ENCODE results near the gene PGS1. TPM values are rescaled to one million over a fixed set of nuclear protein-coding genes. Genes with fewer than 3 reads are reported as not detected.
"Not testable (repeated sequence)": the region's sequence is repeated elsewhere in the genome, so short reads cannot be mapped to it uniquely, and the experiment has no call there.

The PGS1 gene
- 47.3 and 48.7 TPM in 2 replicates for total RNA-seq (2014; rRNA removed; shearing (Covaris generic); ENCODE audit: low replicate concordance)

GRCh38 chr17:78378225-78379130 is at the start of gene PGS1:
TSS of gene PGS1 (plus strand) at chr17:78378649. CDS start at chr17:78378666, 17 bp downstream.
- peaks cover 14% of the 10 kb centered on the region for H3K36me3 ChIP-seq
- no peaks in the 10 kb centered on the region for H3K27me3 ChIP-seq
- H3K4me3 ChIP-seq = peak within 1 kb of the TSS; percentile 95
- DNase-seq = peak; percentile 82
- no peaks in the 10 kb centered on the region for H3K9me3 ChIP-seq

- H3K4me3 ChIP-seq = no peak overlapping the region
- H3K27me3 ChIP-seq = no peaks in the 10 kb centered on the region
- no peaks in the 10 kb centered on the region for H3K36me3 ChIP-seq
- DNase-seq = peak; percentile 97
- no peaks in the 10 kb centered on the region for H3K9me3 ChIP-seq
These were observed 49.0 kb upstream of the PGS1 start for GRCh38 chr17:78329263-78330059.

- DNase-seq = peak; percentile 99
- no peaks in the 10 kb centered on the region for H3K9me3 ChIP-seq
These were observed 47.8 kb upstream of the PGS1 start for GRCh38 chr17:78330570-78331224.

GRCh38 chr17:78331355-78331754 is 47.1 kb upstream of the PGS1 start:
- not testable (repeated sequence) for H3K4me3 ChIP-seq, DNase-seq, H3K9me3 ChIP-seq, H3K27me3 ChIP-seq, H3K36me3 ChIP-seq

More at GRCh38 chr17:78330570-78331224, 47.8 kb upstream of the PGS1 start:
- Histone ChIP-seq H3K36me3 (no peaks in the 10 kb centered on the region), H3K4me3 (no peak overlapping the region), H3K27me3 (no peaks in the 10 kb centered on the region)

GRCh38 chr17:78332991-78333390 is 45.5 kb upstream of the PGS1 start:
- no peak for DNase-seq
- H3K27me3 ChIP-seq = no peaks in the 10 kb centered on the region
- H3K9me3 ChIP-seq = no peaks in the 10 kb centered on the region
- no peak overlapping the region for H3K4me3 ChIP-seq
- no peaks in the 10 kb centered on the region for H3K36me3 ChIP-seq

GRCh38 chr17:78335209-78335608 is 43.2 kb upstream of the PGS1 start:
- Histone ChIP-seq H3K36me3 (no peaks in the 10 kb centered on the region), H3K4me3 (no peak overlapping the region), H3K9me3 (no peaks in the 10 kb centered on the region), H3K27me3 (no peaks in the 10 kb centered on the region)
- no peak for DNase-seq

GRCh38 chr17:78337244-78338109 is 41.0 kb upstream of the PGS1 start:
- no peaks in the 10 kb centered on the region for H3K36me3 ChIP-seq
- no peak for DNase-seq
- H3K9me3 ChIP-seq = no peaks in the 10 kb centered on the region
- H3K4me3 ChIP-seq = no peak overlapping the region
- H3K27me3 ChIP-seq = no peaks in the 10 kb centered on the region

- H3K9me3 ChIP-seq = no peaks in the 10 kb centered on the region
- no peaks in the 10 kb centered on the region for H3K36me3 ChIP-seq
- no peaks in the 10 kb centered on the region for H3K27me3 ChIP-seq
- H3K4me3 ChIP-seq = no peak overlapping the region
- DNase-seq = no peak
These were observed 39.8 kb upstream of the PGS1 start for GRCh38 chr17:78338486-78339259.

GRCh38 chr17:78340183-78340955 is 38.1 kb upstream of the PGS1 start:
- no peaks in the 10 kb centered on the region for H3K27me3 ChIP-seq
- no peak overlapping the region for H3K4me3 ChIP-seq
- no peak for DNase-seq
- H3K9me3 ChIP-seq = no peaks in the 10 kb centered on the region
- no peaks in the 10 kb centered on the region for H3K36me3 ChIP-seq

- DNase-seq = peak; percentile 84
- Histone ChIP-seq H3K4me3 (peak overlapping the region; percentile 42), H3K36me3 (no peaks in the 10 kb centered on the region), H3K9me3 (no peaks in the 10 kb centered on the region), H3K27me3 (no peaks in the 10 kb centered on the region)
These were observed 36.6 kb upstream of the PGS1 start for GRCh38 chr17:78341559-78342448.

GRCh38 chr17:78342449-78343186 is 35.8 kb upstream of the PGS1 start:
- Histone ChIP-seq H3K4me3 (peak overlapping the region; percentile 42), H3K36me3 (no peaks in the 10 kb centered on the region), H3K9me3 (no peaks in the 10 kb centered on the region), H3K27me3 (no peaks in the 10 kb centered on the region)
- DNase-seq = peak; percentile 95

GRCh38 chr17:78343187-78343542 is 35.3 kb upstream of the PGS1 start:
- DNase-seq = peak; percentile 94
- Histone ChIP-seq H3K27me3 (no peaks in the 10 kb centered on the region), H3K4me3 (no peak overlapping the region)

GRCh38 chr17:78343543-78344201 is 34.8 kb upstream of the PGS1 start:
- Histone ChIP-seq H3K9me3 (no peaks in the 10 kb centered on the region), H3K27me3 (no peaks in the 10 kb centered on the region), H3K4me3 (no peak overlapping the region), H3K36me3 (no peaks in the 10 kb centered on the region)
- no peak for DNase-seq

More at GRCh38 chr17:78343187-78343542, 35.3 kb upstream of the PGS1 start:
- Histone ChIP-seq H3K36me3 (no peaks in the 10 kb centered on the region), H3K9me3 (no peaks in the 10 kb centered on the region)
